Endothelial cell of umbilical vein (primary cell): ENCODE measurements around the gene KCNS3.

ENCODE experiments used
- EZH2 ChIP-seq: IDR thresholded peaks from 2 replicates; pipeline ENCODE4 v1.6.1; 2012; ENCODE audit warnings: borderline replicate concordance, low read depth, mild to moderate bottlenecking, moderate library complexity, low read length, inconsistent platforms; ENCODE audit not compliant: severe bottlenecking
- GATA2 ChIP-seq: IDR thresholded peaks from 2 replicates; pipeline ENCODE4 v1.7.0; 2011; ENCODE audit warnings: low read depth, mild to moderate bottlenecking, moderate library complexity, mixed read lengths, low read length; ENCODE audit not compliant: insufficient read length, insufficient read depth
- POLR2A ChIP-seq: IDR thresholded peaks from 2 replicates; pipeline ENCODE4 v1.6.1; 2012; ENCODE audit warnings: low read depth, mild to moderate bottlenecking, control low read depth, low read length
- POLR2AphosphoS5 ChIP-seq: IDR thresholded peaks from 2 replicates; pipeline ENCODE4 v1.6.1; 2012; ENCODE audit warnings: low read depth, mild to moderate bottlenecking, control low read depth, low read length, moderate library complexity; ENCODE audit not compliant: insufficient read depth
- TF ChIP-seq, protein P1 (sequence below), 2 donors: IDR thresholded peaks; 1 replicate in 1 of 2; 2 replicates in 1 of 2; pipeline ENCODE4 v1.5.1; 2011; ENCODE audit warnings: low read length in 2 of 2, mild to moderate bottlenecking in 2 of 2, moderate library complexity in 2 of 2, control low read depth in 1 of 2, inconsistent platforms in 1 of 2, low read depth in 1 of 2; ENCODE audit not compliant: insufficient read depth in 1 of 2; ENCODE audit errors: extremely low read depth in 1 of 2
- TF ChIP-seq, protein P2 (sequence below): IDR thresholded peaks from 2 replicates; pipeline ENCODE4 v1.6.1; 2011; ENCODE audit not compliant: insufficient read depth, insufficient read length

DNA sequence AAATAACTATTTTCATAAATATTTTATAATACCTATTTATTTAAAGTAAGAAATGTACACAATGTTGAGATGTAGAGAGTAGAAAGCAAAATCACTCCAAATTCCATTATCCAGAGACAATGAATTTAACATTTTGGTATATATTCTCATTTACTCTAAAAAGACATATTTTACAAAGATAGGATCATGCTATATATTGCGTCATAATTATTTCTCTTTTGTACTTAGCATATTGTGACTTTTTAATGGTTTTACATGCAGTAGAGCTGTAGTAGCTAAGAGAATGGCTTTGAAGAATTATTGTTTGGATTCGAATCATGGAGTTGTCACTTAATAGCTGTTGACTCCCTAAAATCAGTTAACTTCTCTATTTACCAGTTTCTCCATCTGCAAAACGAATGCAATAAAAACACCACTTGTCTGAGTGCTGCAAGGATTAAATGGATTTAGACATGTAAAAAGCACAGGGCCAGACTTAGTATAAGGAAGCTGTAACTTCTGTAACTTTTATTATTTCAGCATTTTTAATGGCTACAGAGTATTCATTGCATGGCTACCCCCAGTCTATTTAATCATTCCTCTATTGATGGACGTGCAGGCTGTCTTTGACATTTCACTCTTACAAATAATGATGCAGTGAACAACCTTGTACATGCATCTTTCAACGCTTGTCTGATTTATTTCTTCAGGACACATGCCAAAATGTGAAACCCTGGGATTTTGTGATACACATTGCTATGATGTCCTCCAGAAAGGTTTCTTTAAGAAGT, 33.2 kb downstream of the KCNS3 start:
- TF ChIP-seq EZH2 (no peak), POLR2A (no peak), POLR2AphosphoS5 (no peak), GATA2 (no peak)
- TF ChIP-seq, protein P1, sequence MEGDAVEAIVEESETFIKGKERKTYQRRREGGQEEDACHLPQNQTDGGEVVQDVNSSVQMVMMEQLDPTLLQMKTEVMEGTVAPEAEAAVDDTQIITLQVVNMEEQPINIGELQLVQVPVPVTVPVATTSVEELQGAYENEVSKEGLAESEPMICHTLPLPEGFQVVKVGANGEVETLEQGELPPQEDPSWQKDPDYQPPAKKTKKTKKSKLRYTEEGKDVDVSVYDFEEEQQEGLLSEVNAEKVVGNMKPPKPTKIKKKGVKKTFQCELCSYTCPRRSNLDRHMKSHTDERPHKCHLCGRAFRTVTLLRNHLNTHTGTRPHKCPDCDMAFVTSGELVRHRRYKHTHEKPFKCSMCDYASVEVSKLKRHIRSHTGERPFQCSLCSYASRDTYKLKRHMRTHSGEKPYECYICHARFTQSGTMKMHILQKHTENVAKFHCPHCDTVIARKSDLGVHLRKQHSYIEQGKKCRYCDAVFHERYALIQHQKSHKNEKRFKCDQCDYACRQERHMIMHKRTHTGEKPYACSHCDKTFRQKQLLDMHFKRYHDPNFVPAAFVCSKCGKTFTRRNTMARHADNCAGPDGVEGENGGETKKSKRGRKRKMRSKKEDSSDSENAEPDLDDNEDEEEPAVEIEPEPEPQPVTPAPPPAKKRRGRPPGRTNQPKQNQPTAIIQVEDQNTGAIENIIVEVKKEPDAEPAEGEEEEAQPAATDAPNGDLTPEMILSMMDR (IDR thresholded peaks at IDR 0.05; ENCODE audit: extremely low read depth in 1 of 2, insufficient read depth in 1 of 2, low read depth in 1 of 2, low read length in 2 of 2), result no peak
- TF ChIP-seq, protein P2, sequence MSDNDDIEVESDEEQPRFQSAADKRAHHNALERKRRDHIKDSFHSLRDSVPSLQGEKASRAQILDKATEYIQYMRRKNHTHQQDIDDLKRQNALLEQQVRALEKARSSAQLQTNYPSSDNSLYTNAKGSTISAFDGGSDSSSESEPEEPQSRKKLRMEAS, result no peak
